ENCODE measurements around the gene TMC5.

The TMC5 gene

DNA sequence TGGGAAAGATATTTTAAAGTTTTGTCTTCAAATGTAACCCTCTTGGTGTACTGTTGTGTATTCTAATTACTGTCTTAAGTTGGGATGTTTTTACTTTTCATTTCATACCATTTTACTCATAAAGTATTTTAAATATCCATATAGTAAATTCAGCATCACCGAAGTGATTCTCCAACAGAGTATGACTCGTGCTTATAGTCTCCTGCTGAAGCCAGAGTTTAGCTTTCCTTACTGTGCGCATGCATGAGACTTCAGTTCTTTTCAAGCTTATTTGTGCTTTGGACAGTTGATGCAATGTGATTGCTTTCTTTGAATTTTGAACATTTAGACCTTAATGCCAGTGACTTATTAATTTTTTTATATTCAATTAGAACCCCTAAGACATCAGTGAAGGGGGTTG is 130.5 kb downstream of the TMC5 start:
- TF ChIP-seq, protein P1, sequence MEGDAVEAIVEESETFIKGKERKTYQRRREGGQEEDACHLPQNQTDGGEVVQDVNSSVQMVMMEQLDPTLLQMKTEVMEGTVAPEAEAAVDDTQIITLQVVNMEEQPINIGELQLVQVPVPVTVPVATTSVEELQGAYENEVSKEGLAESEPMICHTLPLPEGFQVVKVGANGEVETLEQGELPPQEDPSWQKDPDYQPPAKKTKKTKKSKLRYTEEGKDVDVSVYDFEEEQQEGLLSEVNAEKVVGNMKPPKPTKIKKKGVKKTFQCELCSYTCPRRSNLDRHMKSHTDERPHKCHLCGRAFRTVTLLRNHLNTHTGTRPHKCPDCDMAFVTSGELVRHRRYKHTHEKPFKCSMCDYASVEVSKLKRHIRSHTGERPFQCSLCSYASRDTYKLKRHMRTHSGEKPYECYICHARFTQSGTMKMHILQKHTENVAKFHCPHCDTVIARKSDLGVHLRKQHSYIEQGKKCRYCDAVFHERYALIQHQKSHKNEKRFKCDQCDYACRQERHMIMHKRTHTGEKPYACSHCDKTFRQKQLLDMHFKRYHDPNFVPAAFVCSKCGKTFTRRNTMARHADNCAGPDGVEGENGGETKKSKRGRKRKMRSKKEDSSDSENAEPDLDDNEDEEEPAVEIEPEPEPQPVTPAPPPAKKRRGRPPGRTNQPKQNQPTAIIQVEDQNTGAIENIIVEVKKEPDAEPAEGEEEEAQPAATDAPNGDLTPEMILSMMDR (IDR thresholded peaks at IDR 0.05; ENCODE audit: low read depth, low read length), result no peak
- DNase-seq (ENCODE audit: low read depth in 2 of 2), result no peak
- H3K4me3 ChIP-seq (replicated peaks in 1 of 2; ENCODE audit: low read depth in 2 of 2, low read length in 2 of 2), result no peak overlapping the region

Data from cardiac fibroblast (primary cell).